HG02763 (cell line): ENCODE results near the gene KLHL20.
"Not testable (repeated sequence)": the region's sequence is repeated elsewhere in the genome, so short reads cannot be mapped to it uniquely, and the experiment has no call there.

Experiments used
- ATAC-seq: cut with Tn5 transposase; IDR thresholded peaks from one replicate; pipeline ENCODE4 v1.9.1; 2021; ENCODE audit warnings: mild to moderate bottlenecking, moderate library complexity; ENCODE audit not compliant: unreplicated experiment

Gene KLHL20, protein sequence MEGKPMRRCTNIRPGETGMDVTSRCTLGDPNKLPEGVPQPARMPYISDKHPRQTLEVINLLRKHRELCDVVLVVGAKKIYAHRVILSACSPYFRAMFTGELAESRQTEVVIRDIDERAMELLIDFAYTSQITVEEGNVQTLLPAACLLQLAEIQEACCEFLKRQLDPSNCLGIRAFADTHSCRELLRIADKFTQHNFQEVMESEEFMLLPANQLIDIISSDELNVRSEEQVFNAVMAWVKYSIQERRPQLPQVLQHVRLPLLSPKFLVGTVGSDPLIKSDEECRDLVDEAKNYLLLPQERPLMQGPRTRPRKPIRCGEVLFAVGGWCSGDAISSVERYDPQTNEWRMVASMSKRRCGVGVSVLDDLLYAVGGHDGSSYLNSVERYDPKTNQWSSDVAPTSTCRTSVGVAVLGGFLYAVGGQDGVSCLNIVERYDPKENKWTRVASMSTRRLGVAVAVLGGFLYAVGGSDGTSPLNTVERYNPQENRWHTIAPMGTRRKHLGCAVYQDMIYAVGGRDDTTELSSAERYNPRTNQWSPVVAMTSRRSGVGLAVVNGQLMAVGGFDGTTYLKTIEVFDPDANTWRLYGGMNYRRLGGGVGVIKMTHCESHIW

DNA sequence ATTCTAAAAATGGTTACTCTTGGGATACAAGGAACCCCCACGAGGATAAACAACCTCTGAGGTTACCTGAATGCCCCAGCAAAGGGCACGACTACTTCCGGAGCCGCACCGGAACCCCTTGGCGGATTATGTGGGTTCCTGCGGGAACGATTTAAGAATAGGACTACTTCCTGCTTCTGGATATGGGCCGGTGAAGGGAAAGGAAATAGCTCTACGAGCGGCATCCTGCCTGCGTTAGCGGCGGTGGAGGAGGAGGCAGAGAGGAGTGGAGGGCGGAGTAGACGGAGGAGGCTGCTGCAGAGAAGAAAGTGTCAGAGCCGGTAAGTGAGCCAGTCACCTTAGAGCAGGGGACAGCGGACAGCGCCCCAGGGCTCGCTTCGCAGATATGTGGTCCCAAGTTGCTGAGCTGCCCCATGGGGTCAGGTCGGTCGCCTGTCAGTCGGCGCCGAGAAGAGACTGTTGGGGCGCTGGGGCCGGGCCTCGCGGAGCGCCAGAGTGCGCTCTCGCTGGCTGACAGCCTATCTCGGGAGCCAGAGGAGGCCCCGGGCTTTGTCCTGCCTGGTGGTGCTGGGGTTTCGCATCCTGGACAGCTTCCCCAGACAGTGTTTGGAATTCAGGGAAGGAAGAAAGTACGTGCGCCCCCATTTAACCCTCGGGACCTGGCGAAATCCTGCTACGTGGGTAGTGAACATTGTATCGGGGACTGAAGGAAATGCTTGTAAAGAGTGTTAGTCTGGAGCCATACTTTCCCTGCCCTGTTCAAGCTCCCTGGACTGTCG, at the start of gene KLHL20:
Gene KLHL20 (plus strand): TSS at position 223 of the 779 bp plus-strand sequence. CDS start 1,063 bp downstream, outside the sequence.
- ATAC-seq, result peak; percentile 93

DNA sequence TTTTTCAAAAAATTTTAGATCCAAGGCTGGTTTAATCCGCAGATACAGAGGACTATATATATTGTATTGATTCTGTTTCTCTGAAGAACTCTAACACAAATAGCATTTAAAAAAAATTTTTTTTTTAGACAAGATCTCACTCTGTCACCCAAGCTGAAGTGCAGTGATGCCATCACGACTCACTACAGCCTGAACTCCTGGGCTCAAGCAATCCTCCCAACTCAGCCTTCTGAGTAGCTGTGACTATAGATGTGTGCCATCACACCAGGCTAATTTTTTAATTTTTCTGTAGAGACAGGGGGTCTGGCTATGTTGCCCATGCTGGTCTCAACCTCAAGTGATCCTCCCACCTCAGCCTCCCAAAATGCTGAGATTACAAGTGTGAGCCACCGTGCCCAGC, 48.1 kb upstream of the KLHL20 start:
- no peak for ATAC-seq

- no peak for ATAC-seq
These were observed 45.3 kb upstream of the KLHL20 start, which contains the start of gene ANKRD45 for GRCh38 chr1:173669491-173669941. TSS of gene ANKRD45 (minus strand) at chr1:173669851. CDS start at chr1:173659418, 10,433 bp downstream.

- ATAC-seq, result not testable (repeated sequence)
These were observed 40.3 kb upstream of the KLHL20 start for GRCh38 chr1:173674496-173674895.

DNA sequence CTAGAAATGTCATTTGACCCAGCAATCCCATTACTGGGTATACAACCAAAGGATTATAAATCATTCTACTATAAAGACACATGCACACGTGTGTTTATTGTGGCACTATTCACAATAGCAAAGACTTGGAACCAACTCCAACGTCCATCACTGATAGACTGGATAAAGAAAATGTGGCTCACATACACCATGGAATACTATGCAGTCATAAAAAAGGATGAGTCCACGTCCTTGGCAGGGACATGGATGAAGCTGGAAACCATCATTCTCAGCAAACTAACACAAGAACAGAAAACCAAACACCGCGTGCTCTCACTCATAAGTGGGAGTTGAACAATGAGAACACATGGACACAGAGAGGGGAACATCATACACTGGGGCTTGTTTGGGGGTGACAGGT, 34.6 kb upstream of the KLHL20 start:
- not testable (repeated sequence) for ATAC-seq

DNA sequence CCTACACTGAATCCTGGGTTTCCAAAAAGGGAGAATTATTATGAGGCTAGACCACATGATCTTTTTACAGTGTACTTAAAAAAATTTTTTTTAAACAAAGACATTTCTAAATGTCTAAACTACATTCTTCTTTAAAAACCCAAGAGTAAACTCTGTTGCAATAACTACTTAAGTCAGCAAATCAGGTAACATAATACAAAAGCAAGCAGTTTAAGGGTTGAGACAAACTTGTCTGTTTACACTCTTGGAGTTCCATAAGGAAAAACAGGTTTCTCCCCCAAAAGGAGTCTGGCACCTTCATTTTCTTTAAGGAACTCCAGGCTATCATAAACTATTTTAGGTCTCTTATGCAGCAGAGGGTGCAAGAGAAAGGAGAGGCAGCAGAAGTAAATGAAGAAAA, 32.6 kb upstream of the KLHL20 start:
- no peak for ATAC-seq

DNA sequence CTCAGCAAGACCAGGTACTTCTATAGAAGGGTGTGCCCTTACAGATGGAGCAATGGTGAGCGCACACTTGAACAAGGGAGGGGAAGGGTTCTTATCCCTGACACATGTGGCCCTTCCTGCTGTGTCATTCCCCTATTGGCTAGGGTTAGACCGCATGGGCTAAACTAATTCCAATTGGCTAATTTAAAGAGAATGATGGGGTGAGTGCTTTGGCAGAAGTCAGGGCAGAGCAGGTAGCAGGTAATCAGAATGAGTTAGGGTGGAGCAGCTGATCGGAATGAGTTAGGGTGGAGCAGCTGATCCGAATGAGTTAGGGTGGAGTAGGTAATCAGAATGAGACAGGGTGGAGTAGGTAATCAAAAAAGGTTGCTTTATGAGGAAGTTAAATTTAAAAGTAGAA, 30.9 kb upstream of the KLHL20 start:
- ATAC-seq, result not testable (repeated sequence)

GRCh38 chr1:173685121-173685520, 29.7 kb upstream of the KLHL20 start:
- not testable (repeated sequence) for ATAC-seq

- ATAC-seq, result no peak
These were observed 26.5 kb upstream of the KLHL20 start for GRCh38 chr1:173688300-173688699.

DNA sequence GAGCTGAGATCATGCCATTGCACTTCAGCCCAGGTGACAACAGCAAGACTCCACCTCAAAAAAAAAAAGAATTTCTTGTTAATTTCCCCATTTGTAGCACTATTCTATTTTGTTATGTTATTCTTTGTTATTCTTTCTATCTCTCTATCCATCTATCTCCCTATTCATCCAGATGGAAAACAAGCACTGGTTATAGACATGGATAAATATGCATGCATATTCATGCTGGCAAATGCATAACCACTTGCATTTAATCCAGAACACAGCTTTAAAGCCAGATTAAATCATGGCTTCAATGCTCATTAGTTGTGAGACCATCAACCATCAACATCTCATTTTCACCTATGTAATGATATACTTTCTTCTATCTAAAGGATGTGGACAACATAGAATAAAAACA, 21.5 kb upstream of the KLHL20 start:
- no peak for ATAC-seq

- ATAC-seq, result not testable (repeated sequence)
These were observed 13.5 kb upstream of the KLHL20 start for GRCh38 chr1:173701299-173701698.

DNA sequence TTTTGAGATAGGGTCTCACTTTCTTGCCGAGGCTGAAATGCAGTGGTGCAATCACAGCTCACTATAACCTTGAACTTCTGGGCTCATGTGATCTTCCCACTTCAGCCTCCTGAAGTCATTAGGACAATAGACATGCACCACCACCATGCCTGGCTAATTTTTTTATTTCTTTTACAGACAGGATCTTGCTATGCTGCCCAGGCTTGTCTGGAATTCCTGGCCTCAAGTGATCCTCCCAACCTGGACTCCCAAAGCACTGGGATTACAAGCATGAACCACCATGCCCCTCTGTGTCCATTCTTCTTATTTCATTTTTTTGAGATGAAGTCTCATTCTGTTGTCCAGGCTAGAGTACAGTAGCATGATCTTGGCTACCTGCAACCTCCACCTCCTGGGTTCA, 12.0 kb upstream of the KLHL20 start:
- no peak for ATAC-seq

GRCh38 chr1:173705117-173705516, 9.7 kb upstream of the KLHL20 start:
- no peak for ATAC-seq

- ATAC-seq, result no peak
These were observed 6.0 kb upstream of the KLHL20 start for GRCh38 chr1:173708787-173709186.

GRCh38 chr1:173714441-173714758, 381 bp upstream of the KLHL20 start:
- ATAC-seq, result no peak

DNA sequence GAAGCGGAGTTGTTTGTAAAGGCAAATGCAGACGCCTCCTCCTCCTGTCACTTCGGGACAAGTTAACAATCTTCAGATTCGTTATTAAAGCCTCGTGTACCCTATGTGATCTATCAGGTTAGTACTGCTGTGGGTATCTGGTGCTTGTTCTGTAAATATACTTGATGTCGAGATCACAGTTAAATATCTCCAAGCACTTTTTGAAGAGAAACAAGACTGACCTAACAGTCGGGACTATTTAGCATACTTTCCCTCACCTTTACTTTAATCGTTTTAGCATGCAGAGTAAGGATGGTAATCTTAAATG, 710 bp downstream of the KLHL20 start:
- no peak for ATAC-seq

DNA sequence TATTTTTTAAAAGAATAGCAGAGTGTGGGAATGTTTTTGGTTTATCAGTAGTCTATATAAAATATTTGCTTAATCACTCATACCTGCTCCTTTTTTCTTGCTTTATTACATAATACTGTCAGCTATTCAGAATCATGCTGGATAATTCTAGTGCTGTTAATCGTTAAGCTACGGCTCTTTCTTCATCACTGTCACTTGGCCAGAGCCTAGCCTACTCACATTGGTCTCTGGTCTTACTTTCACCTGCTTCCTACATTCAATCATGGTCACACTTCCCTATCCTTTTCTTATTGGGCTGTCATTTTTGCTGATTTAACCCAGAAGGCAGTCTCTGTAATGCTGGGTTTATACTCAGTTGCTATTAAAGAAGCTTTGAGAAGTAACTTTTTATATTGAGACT, 2.5 kb downstream of the KLHL20 start:
- ATAC-seq, result no peak

- ATAC-seq, result not testable (repeated sequence)
These were observed 16.6 kb downstream of the KLHL20 start for GRCh38 chr1:173731331-173731730.

GRCh38 chr1:173733912-173734311, 19.1 kb downstream of the KLHL20 start:
- ATAC-seq, result no peak

DNA sequence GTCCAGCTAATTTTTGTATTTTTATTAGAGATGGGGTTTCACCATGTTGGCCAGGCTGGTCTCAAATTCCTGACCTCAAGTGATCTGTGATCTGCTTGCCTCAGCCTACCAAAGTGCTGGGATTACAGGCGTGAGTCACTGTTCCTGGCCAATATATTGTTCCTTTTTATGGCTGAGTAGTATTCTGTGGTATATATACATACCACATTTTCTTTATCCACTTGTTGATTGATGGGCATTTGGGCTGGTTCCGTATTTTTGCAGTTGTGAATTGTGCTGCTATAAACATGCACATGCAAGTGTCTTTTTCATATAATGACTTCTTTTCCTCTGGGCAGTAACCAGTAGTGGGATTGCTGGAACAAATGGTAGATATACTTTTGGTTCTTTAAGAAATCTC, 21.3 kb downstream of the KLHL20 start:
- ATAC-seq, result not testable (repeated sequence)

DNA sequence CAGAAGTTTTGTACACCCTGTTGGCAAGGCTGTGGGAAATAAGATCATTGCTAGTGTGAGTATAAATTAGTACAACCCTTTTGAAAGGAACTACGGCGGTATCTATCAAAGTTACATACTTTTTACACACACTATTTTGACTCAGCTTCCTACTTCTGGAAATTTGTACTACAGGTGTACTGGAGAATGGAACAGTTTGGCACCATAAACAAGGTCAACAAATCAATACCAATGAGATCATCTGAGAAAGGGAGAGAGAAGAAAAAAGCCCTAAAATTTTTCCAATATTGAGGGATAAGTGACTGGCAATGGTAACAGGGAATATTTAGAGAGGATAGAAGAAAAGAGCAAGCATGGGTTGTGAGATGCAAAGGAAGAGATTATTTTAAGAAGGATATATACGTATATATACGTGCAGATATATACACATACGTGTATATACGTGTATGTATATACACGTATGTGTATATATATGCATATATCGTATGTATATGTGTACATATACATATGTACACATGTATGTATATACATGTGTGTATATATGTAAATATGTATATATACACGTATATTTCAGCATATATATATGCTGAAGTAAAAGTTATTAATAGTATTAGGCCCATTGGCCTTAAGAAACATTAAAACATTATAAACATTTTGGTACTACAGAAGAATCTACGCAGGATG, 27.6 kb downstream of the KLHL20 start:
- ATAC-seq, result no peak
